ENCODE results near the gene GIPC3.
"Not testable (repeated sequence)": the region's sequence is repeated elsewhere in the genome, so short reads cannot be mapped to it uniquely, and the experiment has no call there.

GRCh38 chr19:3570042-3570441 is 15.2 kb upstream of the GIPC3 start:
- not testable (repeated sequence) for TF ChIP-seq TCF7L2 (IDR thresholded peaks at IDR 0.05; ENCODE audit: borderline replicate concordance, low read depth, low read length); REST (tag by site-specific recombination; IDR thresholded peaks at IDR 0.05); ZNF302 (tag by site-specific recombination; IDR thresholded peaks at IDR 0.05; ENCODE audit: low read depth); ZNF280C (tag by site-specific recombination; IDR thresholded peaks at IDR 0.05); ATF2 (tag by site-specific recombination; IDR thresholded peaks at IDR 0.05; ENCODE audit: low read depth)
- TF ChIP-seq, protein P1, sequence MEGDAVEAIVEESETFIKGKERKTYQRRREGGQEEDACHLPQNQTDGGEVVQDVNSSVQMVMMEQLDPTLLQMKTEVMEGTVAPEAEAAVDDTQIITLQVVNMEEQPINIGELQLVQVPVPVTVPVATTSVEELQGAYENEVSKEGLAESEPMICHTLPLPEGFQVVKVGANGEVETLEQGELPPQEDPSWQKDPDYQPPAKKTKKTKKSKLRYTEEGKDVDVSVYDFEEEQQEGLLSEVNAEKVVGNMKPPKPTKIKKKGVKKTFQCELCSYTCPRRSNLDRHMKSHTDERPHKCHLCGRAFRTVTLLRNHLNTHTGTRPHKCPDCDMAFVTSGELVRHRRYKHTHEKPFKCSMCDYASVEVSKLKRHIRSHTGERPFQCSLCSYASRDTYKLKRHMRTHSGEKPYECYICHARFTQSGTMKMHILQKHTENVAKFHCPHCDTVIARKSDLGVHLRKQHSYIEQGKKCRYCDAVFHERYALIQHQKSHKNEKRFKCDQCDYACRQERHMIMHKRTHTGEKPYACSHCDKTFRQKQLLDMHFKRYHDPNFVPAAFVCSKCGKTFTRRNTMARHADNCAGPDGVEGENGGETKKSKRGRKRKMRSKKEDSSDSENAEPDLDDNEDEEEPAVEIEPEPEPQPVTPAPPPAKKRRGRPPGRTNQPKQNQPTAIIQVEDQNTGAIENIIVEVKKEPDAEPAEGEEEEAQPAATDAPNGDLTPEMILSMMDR (tag by site-specific recombination; IDR thresholded peaks at IDR 0.05) = not testable (repeated sequence)
